AG04450 (cell line): ENCODE results near the gene MBD3L2. TPM values are rescaled to one million over a fixed set of nuclear protein-coding genes. Genes with fewer than 3 reads are reported as not detected.

Experiments
- CTCF ChIA-PET: fragments of 300-600, 350-600 bp; formaldehyde crosslinking; extraction: SDS; loops from one replicate; lab custom pipeline; 2022; ENCODE audit warnings: antibody characterized with exemption, inconsistent platforms; lab: Charles Lee
- POLR2A ChIA-PET: fragments of 350-600 bp; formaldehyde crosslinking; extraction: SDS; loops from one replicate; lab custom pipeline; 2021; ENCODE audit warnings: antibody characterized with exemption, inconsistent platforms; lab: Yijun Ruan, JAX
- DNase-seq: peaks from one replicate; pipeline ENCODE4 v3.0.0-alpha.2; 2011; ENCODE audit warnings: low read depth, low spot score
- H3K27ac ChIP-seq: one replicate; pipeline ENCODE4 v1.5.1; 2012; ENCODE audit warnings: low read depth, low read length, control low read depth
- H3K27me3 ChIP-seq: one replicate; pipeline ENCODE4 v1.6.0; 2012; ENCODE audit warnings: low read length; ENCODE audit not compliant: control insufficient read depth, insufficient read depth
- H3K4me3 ChIP-seq: 2 replicates; pipeline ENCODE4 v1.5.1; 2011; ENCODE audit warnings: mild to moderate bottlenecking, low read depth, low read length, control low read depth
- H3K9me3 ChIP-seq: 2 replicates; pipeline ENCODE4 v1.5.1; 2012; ENCODE audit warnings: low read length; ENCODE audit not compliant: control insufficient read depth, insufficient read depth
- CTCF ChIP-seq: IDR thresholded peaks from 2 replicates; pipeline ENCODE4 v1.5.1; 2011; ENCODE audit warnings: low read depth, low read length, control low read depth, inconsistent platforms
- polyA plus RNA-seq: library from polyadenylated mRNA; depleted of rRNA; stranded (reverse); fragments of >200 nt; gene quantifications from 2 replicates; pipeline ENCODE4 v1.2.3, GENCODE V29; 2011

Gene MBD3L2
- polyA plus RNA-seq, 1 experiment, result not detected

- CTCF ChIA-PET, result interaction anchor here (0.8 to 2.2 kb wide), 2 partner anchors 29 to 30 kb away, joined by 4 to 6 read pairs; no protein-coding TSS in a partner anchor
- H3K4me3 ChIP-seq, result peak within 1 kb of the TSS; percentile 94
- DNase-seq, result peak; percentile 90
- H3K9me3 ChIP-seq, result peaks cover 13% of the 10 kb centered on the region; the same call in 1 of the 2 replicates
- POLR2A ChIA-PET, result interaction anchor here (0.6 to 1.6 kb wide), 8 partner anchors 16 to 1763 kb away, joined by 3 to 13 read pairs (median 3); partner anchors contain the start of genes PET100 and XAB2
- no peaks in the 10 kb centered on the region for H3K27me3 ChIP-seq
- peak within 1 kb of the TSS; percentile 77 for H3K27ac ChIP-seq
- no peak for TF ChIP-seq CTCF
Measured at GRCh38 chr19:7069042-7069903, 20.2 kb downstream of the MBD3L2 start, which contains the start of gene ZNF557. ZNF557 (plus strand) TSS chr19:7069703; CDS start chr19:7075075, 5,372 bp downstream.

DNA sequence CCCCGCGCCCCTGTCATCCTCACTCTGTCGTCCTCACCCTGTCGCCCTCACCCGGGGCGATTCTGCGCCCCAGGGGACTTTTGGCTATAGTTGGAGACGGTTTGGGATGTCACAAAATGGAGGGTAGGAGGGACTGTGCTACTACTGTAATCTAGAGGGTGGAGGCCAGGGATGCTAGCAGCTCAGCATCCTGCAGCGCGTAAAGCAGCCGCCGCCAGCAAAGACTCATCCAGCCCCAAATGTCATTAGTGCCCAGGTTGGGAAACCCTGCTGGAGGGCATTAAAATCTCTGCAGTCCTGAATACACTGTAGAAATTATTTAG, 20.7 kb downstream of the MBD3L2 start:
- CTCF ChIA-PET, result interaction anchor here (0.8 to 2.2 kb wide), 2 partner anchors 28 to 30 kb away, joined by 4 to 6 read pairs; no protein-coding TSS in a partner anchor
- POLR2A ChIA-PET, result interaction anchor here (0.6 to 1.6 kb wide), 6 partner anchors 18 to 560 kb away, joined by 3 to 13 read pairs (median 3); partner anchors contain the start of genes PET100 and XAB2
- Histone ChIP-seq H3K27me3 (no peaks in the 10 kb centered on the region), H3K4me3 (peak overlapping the region; percentile 94), H3K27ac (peak overlapping the region; percentile 77), H3K9me3 (peaks cover 18% of the 10 kb centered on the region)
- TF ChIP-seq CTCF, result no peak
- DNase-seq, result no peak

DNA sequence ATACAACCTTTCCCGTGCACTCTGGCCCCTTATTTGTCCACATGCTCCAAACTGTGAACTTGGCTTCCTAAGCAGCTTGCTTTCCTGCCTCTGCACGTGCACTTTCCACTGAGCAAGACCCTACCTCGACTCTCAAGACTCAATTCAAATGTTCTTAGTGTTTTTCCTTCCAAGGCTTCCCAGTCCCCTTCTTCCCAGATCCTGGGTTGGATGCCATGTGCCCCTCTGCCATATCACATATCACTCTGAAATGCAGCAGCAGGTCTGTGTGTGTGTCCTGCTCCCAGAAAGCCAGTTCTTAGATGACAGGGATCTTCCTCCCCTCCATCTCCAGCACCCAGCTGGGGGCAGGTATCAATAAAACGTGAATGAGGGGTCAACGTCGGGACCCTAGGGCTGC, 23.4 kb downstream of the MBD3L2 start:
- Histone ChIP-seq H3K4me3 (no peak overlapping the region), H3K27ac (no peak overlapping the region), H3K27me3 (no peaks in the 10 kb centered on the region), H3K9me3 (peaks cover 39% of the 10 kb centered on the region)
- ChIA-PET POLR2A (no interaction called here), CTCF (no interaction called here)
- no peak for TF ChIP-seq CTCF
- DNase-seq, result no peak

- H3K4me3 ChIP-seq, result no peak overlapping the region
- no peak for DNase-seq
- no peak overlapping the region for H3K27ac ChIP-seq
- no peak for TF ChIP-seq CTCF
- H3K9me3 ChIP-seq, result peaks cover 53% of the 10 kb centered on the region
- H3K27me3 ChIP-seq, result no peaks in the 10 kb centered on the region
- POLR2A ChIA-PET, result no interaction called here
- CTCF ChIA-PET, result no interaction called here
Measured at GRCh38 chr19:7074705-7075282, 25.7 kb downstream of the MBD3L2 start.
